GM18861 (cell line): Measurements from ENCODE around the gene ARHGAP12.

Experiments used
- ATAC-seq: cut with Tn5 transposase; IDR thresholded peaks from one replicate; pipeline ENCODE4 v1.9.1; 2021; ENCODE audit not compliant: unreplicated experiment

ARHGAP12 gene

GRCh38 chr10:31886885-31887284 lies 41.7 kb downstream of the ARHGAP12 start:
- no peak for ATAC-seq

- ATAC-seq, result no peak
Measured at GRCh38 chr10:31885971-31886370, 42.7 kb downstream of the ARHGAP12 start.

- no peak for ATAC-seq
Measured at GRCh38 chr10:31884386-31884785, 44.2 kb downstream of the ARHGAP12 start.

GRCh38 chr10:31883397-31883796 lies 45.2 kb downstream of the ARHGAP12 start:
- ATAC-seq, result no peak

- ATAC-seq, result no peak
Measured at GRCh38 chr10:31878486-31878885, 50.1 kb downstream of the ARHGAP12 start.

- ATAC-seq, result no peak
Measured at GRCh38 chr10:31876652-31877352, 51.8 kb downstream of the ARHGAP12 start.

- ATAC-seq, result peak; percentile 67
Measured at GRCh38 chr10:31875608-31876007, 53.0 kb downstream of the ARHGAP12 start.

DNA sequence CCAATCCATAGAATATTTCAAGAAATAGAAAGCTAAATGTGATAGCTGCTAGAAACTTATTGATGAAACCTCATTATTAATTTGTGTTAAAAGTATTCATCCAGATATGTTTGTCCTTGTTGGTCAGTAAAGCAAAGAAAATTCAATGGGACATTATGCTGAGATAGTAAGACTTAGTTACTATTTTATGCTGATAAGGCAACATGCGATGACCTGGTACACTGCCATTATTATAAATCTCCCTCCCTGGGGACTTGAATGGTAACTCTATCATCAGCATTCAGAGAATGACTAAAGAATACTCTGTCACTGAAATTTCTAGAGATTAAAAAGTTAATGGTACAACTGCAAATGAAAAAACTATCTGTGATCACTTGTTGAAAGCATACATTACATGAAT lies 54.9 kb downstream of the ARHGAP12 start:
- ATAC-seq, result no peak

DNA sequence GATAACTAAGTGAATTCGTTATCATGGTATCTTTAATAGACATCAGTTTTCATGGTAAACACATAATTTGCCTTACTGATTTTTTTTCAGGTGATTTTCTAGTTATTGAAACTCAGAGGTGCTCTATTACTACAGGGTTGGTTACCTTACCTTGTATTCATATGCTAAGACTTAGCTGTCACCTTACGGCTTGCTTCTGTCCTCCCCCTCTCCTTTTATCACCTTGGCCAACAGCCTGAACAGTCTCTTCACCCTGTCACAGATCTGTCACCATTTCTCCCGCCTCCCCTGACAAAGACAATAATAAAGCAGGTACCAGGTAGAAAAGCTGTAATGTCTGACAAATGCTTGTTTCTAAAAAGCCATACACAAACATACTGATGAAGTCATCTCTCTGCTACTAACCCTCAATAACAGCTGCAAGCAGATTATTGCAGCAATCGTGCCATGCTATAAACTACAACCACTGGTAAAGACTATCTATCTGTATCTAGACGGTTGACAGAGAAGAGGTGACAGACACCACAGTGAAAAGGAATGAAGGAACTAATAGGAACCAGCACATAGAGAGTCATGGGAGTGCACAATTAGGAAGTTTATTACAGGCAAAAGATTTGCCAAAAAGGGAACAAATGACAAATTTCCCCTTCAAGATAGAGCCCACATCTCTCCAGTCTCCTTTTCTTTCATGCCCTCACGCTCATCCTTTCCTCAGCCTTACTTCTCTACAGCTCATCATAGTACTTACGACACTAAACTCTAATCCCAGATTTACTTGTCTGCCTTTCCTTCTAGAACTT lies 57.2 kb downstream of the ARHGAP12 start:
- no peak for ATAC-seq

DNA sequence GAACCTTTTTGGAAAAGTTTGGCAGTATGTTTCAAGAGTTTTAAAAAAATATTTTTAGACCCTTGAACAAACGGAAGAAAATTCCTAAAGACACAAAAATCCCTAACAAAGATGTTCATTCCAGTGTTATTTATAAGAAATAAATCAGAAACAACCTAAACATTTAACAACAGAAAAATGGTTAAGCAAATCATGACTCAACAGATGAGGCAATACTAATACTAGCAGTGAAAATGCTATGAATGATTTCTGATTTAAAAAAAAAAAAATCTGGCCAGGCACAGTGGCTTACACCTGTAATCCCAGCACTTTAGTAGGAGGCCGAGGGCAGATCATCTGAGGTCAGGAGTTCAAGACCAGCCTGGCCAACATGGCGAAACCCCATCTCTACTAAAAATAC lies 61.0 kb downstream of the ARHGAP12 start:
- no peak for ATAC-seq

DNA sequence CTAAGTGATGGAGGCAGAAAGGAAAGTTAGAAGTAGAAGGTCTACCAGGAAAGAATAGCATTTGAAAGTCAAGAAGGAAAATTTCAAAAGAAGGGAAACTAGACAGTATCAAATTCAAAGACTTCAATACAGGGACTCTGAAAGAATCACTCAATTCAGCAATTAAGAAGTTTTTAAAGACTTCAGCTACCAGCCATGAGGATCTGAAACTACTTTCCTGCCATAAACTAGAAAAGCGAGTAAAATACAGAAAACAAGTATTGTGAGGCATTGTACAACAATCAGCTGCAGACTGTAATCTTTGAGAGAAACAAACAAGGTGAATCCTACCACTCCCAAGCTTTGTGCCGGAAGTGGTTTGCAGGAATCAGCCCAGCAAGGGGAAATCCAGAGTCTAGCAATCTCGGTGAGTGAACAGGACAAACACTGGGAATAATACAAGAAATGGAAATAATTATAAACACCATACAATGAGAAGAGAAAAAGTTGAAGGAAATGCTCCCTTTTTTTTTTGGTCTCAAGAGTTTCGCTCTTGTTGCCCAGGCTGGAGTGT lies 62.4 kb downstream of the ARHGAP12 start:
- ATAC-seq, result no peak

- no peak for ATAC-seq
Measured at GRCh38 chr10:31864834-31865518, 63.7 kb downstream of the ARHGAP12 start.

DNA sequence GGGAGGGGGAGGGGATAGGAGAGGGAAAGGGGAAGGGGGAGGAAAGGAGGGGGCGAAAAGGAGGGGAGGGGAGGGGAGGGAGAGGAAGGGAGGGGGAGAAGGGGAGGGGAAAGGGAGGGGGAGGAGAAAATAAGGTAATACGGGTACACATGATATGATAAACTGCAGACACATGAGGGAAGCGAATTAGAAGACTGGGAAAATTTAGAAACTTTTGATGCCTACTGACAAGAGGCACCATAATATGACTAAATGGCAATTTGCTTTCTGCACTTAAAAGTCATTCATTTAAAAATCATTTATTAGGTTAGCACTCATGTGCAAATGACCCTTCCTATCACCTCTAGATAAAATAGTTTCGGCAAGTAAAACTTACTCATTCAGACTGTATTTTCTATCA lies 73.6 kb downstream of the ARHGAP12 start:
- ATAC-seq, result no peak

- ATAC-seq, result no peak
Measured at GRCh38 chr10:31853629-31854028, 75.0 kb downstream of the ARHGAP12 start.

DNA sequence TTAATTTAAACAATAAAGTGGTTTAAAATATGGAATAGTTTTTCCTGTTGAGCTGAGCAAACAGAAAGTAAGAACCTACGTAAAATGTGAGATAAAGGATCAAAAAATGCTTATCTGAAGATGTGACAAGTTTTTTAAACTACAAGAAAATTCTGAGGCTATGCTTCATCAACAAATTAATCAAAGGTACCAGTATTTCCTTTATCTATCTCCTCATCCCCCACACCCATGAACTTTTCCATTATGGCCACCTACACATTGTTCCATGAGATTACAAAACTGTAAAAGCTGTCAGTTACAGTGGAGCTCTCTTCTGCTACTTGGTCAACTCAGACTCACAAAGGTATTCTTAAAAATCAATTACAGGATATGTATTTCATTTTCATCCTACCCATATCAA lies 77.4 kb downstream of the ARHGAP12 start:
- no peak for ATAC-seq

- ATAC-seq, result no peak
Measured at GRCh38 chr10:31847515-31847914, 81.1 kb downstream of the ARHGAP12 start.

DNA sequence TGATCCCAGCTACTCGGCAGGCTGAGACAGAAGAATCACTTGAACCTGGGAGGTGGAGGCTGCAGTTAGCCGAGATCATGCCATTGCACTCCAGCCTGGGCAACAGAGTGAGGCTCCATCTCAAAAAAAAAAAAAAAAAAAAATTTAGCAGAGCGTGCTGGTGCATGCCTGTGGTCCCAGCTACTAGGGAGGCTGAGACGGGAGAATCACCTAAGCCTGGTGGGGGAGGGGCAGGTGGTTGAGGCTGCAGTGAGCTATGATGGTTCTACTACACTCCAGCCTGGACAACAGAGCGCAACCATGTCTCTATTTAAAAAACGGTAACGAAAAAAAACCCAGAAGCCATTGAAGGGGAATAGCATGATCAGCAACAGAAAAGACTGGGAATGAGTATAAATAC lies 89.9 kb downstream of the ARHGAP12 start:
- no peak for ATAC-seq

- ATAC-seq, result no peak
Measured at GRCh38 chr10:31838065-31838464, 90.6 kb downstream of the ARHGAP12 start.

- ATAC-seq, result no peak
Measured at GRCh38 chr10:31836569-31837406, 91.8 kb downstream of the ARHGAP12 start.

DNA sequence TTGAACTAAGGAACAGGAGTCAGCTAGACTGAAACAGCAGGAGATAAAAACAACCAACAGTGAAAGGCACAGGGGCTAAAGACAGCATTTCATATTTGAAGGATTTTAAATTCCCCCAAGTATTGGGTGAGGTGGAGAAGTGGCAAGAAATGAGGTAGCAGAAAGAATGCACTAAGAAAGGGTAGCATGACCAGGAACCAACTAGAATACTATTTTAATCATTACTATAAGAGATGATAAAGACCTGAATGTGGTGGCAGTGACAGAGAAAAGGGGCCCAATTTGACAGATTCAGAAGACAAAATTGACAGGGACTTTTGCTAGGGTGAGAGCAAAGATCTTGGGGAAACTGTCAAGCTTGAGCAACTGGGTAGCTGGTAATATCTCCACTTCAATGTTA lies 94.9 kb downstream of the ARHGAP12 start:
- ATAC-seq, result no peak

DNA sequence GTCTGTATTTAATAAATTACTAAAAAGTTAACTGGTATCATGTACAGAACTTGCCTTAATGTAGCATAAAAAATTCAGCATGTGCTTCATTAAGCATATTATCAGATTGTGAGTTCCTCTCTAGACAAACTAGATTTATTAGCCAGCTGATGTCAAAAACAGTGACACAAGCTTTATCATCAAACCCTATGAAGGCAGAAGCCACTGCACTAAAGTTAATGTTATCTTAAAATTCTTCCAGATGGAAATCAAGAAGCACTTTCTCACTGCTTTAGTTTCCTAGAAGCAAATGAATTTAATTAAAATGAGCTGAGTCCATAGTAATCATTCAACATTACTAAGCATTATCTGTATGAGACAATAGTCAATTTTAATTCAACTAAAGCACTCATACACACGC lies 96.4 kb downstream of the ARHGAP12 start:
- no peak for ATAC-seq
